Suppressor macrophage (primary cell): ENCODE data around the gene ARPP21.

ENCODE experiments used
- DNase-seq, 4 experiments: peaks; one replicate each; pipeline ENCODE4 v3.0.0-alpha.2; 2020 to 2022

ARPP21 gene

GRCh38 chr3:35737934-35738706, 98.8 kb downstream of the ARPP21 start:
- no peak for DNase-seq

DNA sequence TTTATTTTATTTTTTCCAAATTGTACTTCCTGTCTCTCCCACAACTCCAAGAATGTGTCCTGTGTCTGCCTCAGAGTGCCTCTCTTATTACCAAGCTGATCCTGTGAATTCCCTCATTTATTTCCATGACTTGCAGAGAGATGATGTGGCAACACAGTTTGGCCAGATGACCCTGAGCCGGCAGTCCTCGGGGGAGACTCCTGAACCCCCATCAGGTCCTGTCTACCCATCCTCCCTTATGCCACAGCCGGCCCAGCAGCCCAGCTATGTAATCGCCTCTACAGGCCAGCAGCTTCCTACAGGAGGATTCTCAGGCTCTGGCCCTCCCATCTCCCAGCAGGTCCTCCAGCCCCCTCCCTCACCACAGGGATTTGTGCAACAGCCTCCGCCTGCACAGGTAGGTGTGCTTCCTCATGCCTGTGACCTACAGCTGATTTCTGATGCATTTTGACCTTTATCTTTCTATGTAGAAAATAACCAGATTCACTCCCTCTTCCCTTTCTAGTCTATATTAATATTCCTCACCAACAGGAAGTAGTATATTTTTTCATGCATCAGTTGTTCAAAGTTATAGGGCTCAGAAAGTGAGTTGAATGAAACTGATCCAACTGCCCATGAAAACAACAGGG, 100.0 kb downstream of the ARPP21 start:
- no peak for DNase-seq

DNA sequence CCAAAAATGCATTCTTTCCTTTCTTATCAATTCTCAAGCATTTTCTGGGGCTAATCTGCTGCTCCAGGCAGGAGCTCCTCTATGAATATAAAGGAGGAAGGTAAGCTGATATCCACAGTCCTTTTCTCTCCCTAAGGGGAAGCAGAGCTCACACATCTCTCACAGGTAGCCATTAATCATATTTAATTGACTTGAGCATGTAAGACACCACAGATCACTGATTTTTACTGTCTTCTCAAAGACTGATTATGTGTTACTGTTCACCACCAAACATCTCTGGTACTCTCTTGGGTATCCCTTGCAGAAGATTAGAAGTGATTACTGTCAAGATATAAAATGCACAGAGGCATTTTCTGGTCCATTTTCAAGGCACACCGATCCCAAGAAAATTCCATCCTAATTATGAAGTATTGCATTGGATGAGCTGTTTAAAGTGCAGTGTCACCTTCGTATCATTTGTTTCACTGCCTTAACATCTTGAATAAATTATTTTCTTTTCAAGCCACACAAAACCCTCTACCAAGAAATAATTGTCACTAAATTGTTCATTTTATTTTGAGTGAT, 100.7 kb downstream of the ARPP21 start:
- DNase-seq, result no peak

- no peak for DNase-seq
Measured at GRCh38 chr3:35743218-35743617, 103.9 kb downstream of the ARPP21 start.

- DNase-seq, result no peak
Measured at GRCh38 chr3:35744419-35744818, 105.1 kb downstream of the ARPP21 start.

DNA sequence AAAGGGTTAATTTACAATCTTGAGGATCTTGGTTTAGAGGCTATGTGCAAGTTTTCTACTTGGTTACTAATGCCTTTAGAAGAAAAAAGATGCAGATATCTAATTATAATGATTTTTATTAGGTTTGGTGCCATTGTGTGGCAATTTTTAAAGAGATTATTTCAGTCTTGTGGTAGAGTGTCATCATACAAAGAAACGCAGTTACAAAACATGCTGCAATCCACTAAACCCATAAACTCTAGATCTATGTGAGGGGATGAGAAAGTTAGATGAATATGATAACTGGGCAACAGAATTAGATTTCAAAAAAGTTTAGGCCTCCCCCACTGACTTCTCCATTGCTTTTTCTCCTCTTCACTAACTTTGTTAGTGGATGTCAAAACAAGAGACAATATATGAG, 106.0 kb downstream of the ARPP21 start:
- DNase-seq, result no peak

DNA sequence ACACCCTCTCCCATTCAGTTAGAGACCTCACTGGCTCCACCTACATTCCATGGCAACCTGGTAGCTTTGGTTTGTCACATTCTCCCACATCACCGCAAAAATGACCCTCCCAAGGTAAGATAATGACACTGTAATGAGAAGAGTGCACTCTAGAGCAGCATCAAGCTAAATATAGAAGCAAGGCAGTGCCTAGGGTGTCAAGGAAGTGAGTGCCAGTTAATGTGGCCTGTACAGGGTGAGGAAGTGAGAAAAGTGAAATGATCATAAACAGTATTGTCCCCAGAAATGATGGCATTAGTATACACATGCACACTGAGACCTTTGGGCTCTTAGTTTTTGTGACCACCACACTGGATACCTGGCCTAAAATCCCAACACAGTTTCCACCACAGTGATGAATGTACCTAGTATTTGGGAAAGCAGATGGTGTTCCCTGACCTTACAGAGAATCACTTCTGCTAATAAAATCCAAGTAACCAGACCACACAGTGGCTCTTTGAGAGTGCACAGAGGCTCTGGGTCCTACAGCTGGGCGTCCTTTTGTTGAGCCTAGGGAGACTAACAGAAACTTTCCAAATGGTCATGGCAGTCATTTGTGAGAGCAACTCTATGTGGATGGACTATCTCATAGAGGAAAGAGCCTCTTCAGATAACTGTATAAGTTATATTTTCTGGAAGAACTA, 106.6 kb downstream of the ARPP21 start:
- peak in 1 of 4 experiments; percentile 1 for DNase-seq

DNA sequence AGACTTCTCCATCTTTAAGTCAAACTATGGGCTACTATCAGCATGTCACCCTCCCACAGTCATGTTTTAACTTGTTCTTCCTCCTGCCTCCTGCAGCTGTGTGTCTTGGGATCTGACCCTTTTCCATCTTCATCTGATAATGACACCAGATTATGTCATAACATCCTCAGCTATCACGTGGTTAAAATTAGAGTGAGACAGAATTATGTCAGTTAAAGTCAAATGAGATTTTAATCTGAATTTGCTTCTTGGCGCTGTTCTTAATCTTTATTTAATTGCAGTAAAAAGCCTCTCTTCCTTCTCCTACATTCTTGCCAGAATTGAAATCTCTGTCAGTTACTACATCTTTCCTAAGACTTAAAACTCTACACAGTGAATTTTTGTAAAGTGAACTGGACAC, 107.2 kb downstream of the ARPP21 start:
- no peak for DNase-seq

DNA sequence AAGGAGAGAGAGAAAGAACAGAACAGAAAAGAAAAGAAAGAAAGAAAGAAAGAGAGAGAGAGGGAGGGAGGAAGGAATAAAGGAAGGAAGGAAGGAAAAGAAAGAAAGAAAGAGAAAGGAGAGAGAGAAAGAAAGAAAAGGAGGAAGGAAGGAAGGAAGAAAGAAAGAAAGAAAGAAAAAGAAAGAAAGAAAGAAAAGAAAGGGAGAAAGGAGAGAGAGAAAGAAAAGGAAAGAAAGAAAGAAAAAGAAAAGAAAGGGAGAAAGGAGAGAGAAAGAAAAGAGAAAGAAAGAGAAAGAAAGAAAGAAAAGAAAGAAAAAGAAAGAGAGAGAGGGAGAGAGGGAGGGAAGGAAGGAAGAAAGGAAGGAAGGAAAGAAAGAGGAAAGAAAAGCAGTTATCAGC, 108.8 kb downstream of the ARPP21 start:
- no peak for DNase-seq

DNA sequence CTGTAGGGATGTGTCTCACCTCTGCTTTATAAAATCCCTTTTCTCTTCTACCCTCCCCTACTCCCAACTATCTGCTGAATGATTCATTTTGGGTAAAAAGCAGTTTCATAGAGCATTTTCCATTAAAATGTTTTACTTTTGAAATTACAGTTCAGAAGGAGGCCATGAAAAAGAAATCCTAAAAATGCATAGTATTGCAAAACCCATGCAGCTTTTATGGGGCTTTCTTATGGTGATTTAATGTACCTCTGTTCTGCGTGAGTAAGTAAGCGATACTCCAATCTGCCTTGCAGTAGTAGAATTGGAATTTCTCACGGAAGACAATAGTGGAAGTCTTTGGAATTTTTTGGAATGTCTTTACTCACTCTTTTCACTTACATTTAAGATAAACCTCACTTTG, 111.9 kb downstream of the ARPP21 start:
- no peak for DNase-seq

DNA sequence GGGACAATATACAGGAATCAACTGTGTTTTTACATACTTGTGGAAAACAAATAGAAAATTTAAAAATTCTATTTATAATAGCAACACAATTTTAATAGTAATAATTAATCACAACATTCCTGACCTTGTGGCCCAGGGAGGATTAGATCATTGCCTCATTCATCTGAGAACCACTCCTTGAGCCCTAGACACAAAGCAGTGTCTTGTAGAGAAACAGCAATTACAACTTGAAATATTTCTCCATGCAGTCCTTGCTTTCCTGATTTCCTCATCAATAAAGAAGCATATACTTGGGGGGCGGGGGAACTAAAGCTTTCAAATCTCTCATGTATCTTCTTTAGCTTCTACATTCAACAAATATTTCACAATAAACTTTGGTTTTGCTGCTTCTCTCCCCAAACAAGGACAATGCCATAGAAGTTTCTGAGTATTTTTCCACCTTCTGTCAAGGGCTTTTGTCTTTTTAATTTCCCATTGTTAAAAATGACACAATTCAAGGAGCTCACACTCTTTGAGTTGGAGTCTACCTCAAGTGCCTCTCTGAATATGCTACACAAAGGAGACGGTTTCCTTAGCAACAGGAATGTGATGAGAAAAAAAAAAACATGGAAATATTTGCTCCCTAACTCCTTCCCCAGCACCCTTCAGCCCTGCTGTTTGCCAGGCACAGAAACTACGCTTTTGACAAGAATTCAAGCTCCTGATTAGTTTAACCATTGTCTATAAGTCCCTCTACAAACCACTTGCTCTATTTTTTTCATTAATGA, 118.8 kb downstream of the ARPP21 start:
- DNase-seq, result no peak

- no peak for DNase-seq
Measured at GRCh38 chr3:35760146-35760545, 120.8 kb downstream of the ARPP21 start.

GRCh38 chr3:35761311-35761710, 122.0 kb downstream of the ARPP21 start:
- DNase-seq, result no peak

DNA sequence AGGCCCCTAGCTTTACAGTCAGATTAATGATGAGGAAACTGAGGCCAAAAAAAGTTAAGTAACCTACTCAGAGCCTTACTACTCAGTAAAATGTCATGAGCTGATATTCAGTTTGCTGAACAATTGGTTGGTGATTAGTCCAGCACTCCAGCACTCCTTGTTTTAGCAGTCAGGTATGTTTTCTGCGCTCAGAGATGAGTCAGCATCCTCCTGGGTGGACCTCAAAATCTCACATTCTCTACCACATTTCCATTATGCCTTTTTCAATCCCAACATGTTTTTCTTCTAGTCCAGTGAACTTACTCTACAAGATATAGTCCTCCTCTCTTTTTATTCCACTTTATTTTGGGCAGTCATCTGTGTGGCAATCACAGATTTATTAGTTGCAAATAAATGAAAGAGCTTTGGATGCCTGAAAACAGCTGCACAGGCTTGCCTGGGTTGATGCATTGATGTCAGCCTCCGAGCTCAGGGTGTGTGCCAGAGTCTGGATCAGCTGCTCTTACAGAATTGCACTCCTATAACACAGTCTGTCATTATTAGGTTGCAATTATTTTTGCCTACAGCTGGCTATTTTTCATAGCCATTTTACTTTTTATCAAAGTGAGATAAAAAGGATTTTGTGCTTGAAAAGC, 133.2 kb downstream of the ARPP21 start:
- no peak for DNase-seq

GRCh38 chr3:35773417-35773816, 134.1 kb downstream of the ARPP21 start:
- DNase-seq, result no peak

DNA sequence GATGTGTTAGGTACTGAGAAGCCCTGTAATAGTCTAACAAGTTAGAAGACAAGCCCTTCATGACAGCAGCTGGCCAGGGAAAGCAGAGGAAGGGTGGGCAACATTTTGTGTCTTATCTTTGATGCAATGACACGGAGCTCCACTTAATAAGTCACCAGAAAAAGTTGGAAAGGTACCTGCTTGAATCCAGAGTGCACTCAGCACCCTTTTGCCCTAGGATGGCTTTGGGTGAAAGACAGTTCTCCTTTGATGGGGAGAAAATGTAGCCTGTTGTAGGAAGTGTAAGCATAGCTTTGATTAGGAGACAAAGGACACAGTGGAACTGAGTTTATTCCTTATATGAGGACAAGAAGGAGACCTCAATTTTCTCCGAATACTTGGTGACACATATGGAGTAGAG, 137.0 kb downstream of the ARPP21 start:
- no peak for DNase-seq

- DNase-seq, result no peak
Measured at GRCh38 chr3:35777065-35777464, 137.7 kb downstream of the ARPP21 start.

DNA sequence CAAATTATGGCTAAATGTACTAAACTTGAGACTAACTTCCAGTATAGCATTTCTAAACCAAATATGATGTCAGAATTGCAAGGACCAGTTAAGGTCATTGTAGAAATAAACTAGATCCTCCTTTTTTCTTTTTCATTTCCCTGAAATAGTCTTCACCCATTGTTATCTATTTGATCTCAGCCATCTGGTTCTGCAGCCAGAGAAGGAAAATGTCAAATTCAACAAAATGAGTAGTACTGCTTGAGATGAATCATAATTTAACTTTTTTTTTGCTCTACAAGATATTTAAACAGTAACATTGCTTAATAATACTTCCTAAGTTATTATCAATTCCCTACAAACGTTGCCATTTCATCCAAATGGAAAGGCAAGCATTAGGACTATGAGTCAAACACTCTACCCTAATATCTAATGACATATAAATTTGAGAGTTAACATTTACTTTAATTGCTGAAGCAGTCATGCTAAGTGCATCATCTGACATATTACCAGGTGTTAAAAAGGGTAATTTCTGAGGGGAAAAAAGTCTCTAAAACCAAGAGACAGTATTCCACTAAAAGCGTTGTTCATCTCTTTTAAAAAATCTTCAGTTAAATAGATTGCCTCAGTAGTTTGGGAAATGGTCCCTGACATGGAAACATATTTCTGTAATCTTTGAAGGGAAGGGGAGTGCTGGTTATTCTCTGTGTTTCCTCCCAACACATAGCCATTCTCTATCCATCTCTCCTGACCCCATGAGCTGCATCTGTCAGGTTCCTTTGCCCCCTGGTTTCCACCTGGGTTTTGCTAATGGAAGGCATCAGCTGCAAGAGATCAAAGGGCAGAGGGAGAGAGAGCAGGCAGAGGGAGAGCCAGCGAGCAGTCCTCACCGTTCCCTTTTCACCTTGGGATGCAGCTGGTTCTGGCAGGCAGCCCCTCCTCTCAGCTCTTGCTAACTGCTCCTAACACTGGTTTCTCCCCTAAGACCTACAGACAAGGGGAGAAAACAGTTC, 138.5 kb downstream of the ARPP21 start:
- no peak for DNase-seq

GRCh38 chr3:35779611-35780010, 140.3 kb downstream of the ARPP21 start:
- DNase-seq, result no peak

DNA sequence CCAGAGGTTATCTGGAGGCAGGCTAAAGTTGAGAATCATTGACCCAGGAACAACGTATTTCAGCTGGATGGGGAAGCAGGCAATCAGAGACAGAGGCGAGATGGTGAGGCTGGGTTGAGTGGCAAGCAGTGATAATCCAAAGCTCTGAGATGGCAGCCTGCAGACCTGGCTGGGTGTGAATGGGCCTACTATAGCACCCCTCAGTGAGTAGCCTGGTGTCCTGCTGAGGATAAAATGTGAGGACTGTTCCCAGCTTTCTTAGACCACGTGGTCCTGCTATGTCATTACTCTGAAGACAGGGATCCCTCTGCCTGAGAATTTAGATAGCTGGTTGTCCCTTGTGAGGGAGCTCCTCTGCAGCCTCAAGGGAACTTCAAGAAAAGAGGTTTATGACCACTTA, 141.5 kb downstream of the ARPP21 start:
- DNase-seq, result no peak

GRCh38 chr3:35781558-35781957, 142.2 kb downstream of the ARPP21 start:
- no peak for DNase-seq
